NCI-H2081 treated with DMSO at 0.1 percent for 48 hours (cell line): Measurements from ENCODE around the gene INTS12.

Source experiments
- DNase-seq: peaks from one replicate; lab custom pipeline; 2025; lab: John Stamatoyannopoulos, UW

INTS12 gene

DNA sequence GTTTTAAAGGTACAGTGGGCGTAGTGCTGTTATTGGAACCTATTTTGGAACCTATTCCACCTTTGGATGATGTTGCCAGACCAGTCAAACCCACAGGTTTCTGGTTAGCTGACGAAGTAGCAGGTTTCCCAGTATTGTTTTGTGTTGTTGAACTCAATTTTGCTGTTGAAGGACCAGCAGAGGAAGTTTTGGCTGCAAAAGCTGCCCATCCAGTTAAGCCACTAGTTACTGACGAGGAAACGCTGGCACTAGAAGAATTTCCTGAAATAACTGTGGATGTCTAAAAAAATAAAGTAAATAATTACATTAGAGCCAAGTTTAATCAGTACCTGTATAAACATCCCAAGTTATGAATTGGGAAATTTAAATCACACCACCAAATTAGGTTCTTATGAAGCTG, 25.5 kb downstream of the INTS12 start:
- no peak for DNase-seq

DNA sequence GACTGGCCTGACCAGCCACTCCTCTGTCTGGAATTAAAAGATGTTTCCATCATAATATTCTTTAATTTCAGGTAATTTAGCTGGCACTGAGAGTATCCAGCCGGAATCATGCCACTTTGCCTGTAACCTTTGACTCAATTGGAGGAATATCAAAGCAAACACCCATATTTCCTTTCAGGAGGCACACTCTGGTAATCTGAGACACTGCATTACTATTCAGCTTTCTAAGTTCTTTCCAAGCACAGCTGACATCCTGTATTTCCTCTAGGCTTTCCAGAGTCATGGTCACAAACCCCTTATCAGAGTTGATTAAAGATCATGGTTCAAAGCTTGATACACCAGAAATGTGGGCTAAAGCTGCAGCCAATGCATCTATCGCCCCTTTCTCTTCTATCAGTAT, 29.3 kb downstream of the INTS12 start:
- DNase-seq: no peak

DNA sequence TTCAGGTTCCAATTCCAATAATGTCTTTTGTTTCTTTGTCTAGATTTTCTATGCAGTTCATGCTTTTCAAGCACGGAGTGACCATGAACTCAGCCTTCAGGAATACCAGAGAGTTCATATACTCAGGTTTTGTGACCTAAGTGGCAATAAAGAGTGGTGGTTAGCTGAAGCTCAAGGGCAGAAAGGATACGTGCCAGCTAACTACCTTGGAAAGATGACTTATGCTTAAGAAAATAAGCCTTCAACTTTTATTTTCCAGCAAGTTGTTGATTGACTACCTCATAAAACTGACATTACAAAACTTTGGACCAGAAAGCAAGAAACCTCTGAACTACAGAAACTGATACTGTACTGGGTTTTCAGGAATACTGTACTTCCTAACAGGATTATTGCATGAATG, 30.8 kb downstream of the INTS12 start:
- DNase-seq: no peak

DNA sequence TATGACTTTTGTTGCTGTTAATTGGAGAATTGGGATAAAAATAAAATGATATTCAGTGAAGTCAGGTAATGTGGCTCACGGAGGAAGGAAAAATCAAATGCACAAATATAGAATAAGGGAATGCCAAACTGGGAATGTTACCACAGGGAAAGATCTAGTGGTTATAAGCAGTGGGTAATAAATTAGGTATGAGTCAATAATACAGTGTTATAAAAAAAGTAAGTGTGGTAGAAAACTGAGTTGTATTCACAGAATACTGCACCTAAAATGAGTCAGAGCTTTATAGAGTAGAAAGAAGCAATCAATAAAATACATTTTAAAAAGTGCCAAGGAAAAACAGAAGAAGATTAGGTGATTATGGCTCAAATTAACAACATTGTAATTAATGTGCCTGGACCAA, 34.5 kb downstream of the INTS12 start:
- no peak for DNase-seq

DNA sequence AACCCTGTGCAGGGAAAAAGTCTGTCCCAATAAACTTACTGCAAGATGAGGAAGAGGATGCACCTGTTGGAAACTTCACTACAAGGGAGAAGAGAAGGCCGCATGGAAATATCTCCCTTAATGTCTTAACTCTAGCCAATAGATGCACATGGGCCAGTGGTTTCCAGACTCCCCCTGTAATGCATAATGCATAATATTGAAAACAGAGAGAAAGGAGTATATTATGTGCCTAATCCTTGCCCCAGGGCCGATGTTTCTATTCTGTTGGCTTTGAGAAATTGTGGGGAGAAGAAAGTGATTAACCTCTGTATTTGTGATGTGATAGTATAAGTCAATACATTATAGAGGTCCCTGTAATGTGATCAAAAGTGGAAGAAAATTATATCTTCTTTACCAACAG, 37.2 kb downstream of the INTS12 start:
- DNase-seq: no peak

DNA sequence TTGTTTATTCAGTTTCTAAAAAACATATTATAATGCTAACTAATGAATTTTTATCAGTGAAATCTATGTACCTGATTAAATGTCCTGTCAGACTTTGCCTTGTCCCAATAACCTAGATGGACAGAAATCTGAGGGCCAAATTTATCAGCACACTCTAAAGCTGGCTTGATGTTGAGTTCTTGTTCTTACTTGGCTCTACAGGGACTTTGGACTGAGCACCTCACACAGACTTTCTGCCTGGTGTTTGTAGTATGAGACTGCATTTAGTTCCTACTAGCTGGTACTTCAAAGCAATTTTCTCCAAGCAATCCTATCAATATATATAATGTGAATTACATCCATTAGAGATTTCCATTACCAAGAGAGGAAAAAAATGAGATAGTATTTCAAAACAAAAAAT, 37.8 kb downstream of the INTS12 start:
- no peak for DNase-seq

DNA sequence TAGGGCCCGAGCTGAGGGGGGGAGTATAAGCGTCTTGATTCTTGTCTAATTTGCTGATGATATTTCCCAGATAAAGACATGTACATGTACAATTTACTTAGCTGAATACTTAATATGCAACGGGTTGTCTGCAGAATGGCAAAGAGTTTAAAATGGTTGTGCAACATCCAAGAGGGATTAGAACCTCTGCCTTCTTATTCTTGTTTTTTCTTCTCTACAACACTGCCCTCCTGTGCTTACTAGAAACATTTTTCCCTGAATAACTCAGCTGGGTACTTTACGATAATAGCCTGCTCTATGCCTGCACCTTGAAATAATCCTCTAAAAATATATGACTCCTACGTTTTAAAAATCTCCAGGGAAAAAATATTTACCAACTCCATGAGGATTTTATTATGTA, 41.8 kb downstream of the INTS12 start:
- DNase-seq: peak; percentile 12

DNA sequence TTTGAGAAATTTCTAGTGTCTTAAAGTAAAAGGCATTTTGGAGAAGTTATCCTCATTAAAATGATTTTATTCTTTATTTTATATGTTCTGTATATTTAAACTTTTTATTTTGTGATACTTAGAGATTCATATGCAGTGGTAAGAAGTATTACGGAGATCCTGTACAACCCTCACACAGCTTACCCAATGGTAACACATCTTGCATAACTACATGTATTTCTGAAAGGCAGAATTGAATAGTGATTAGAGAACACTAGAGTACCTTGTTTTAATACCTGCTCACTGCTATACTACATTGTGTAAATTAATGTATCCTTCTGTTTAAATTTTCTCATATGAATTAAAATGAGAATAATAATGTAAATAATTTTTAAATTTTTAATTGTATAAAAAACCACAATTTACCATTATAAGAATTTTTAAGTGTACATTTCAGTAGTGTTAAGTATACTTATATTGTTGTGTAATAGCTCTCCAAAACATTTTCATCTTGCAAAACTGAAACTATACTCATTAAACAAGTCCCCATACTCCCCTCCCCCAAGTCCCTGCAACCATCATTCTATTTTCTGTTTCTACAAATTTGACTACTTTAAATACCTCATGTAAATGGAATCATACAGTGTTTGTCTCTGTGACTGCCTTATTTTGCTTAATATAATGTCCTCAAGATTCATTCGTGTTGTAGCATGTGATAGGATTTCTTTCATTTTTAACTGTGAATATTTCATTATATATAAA, 45.4 kb downstream of the INTS12 start:
- no peak for DNase-seq

DNA sequence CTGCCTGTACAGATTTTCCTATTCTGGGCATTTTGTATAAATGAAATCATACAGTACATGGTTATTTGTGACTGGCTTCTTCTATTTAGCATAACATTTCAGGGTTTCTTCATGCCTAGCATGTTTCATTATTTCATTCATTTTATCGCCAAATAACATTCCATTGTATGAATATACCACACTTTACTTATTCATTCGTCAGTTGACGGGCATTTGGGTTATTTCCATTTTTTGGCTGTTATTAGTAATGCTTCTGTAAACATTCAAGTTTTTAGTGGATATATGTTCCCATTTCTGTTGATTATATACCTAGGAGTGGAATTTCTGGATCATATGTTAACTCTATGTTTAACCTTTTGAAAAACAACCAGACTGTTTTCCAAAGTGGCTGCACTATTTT, 47.5 kb downstream of the INTS12 start:
- DNase-seq: no peak

DNA sequence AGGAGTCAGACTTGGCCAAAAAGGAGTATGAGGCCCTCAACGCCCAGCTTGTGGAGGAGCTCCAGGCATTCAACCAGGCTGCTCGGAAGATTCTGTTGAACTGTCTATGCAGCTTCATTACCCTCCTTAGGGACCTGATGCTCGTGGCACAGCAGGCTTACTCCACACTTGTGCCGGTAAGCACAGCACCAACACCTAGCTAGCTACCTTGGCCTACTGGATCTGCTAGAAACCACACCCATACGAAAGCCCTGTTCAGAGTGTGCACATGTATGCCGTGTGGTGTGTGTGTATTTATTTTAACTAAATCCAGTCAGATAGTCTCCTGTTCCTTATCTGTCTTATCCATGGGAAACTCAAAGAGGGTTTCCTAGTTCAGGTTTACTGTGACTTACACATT, 49.3 kb downstream of the INTS12 start:
- DNase-seq: no peak

DNA sequence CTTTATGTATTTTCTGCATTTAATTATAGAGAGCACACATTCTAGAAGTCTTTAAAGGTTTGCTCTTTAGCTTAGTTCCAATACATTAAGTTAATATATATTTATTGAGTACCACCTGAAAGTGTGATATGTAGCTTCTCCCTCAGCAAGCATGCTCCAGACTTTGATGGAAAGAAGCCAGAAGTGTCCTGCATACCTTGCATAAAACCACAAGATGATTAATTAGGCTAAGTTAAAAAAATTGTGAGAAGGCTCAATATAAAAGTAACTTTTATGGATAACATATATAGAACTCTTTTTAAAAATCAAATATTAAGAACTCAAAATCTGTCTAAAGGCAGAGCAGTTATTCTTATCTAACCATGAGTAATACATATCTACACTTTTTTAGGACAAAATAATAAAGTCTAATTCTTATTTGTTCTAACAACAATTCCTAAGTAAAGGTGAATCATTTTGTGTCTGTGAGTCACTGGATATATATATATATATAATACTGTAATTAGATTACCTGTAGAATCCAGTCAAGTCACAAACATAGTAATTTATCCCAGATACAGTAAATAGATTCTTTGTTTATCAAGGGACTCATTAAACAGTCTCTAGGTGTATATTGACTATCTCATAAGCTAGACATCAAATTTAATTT, 51.2 kb downstream of the INTS12 start:
- no peak for DNase-seq

DNA sequence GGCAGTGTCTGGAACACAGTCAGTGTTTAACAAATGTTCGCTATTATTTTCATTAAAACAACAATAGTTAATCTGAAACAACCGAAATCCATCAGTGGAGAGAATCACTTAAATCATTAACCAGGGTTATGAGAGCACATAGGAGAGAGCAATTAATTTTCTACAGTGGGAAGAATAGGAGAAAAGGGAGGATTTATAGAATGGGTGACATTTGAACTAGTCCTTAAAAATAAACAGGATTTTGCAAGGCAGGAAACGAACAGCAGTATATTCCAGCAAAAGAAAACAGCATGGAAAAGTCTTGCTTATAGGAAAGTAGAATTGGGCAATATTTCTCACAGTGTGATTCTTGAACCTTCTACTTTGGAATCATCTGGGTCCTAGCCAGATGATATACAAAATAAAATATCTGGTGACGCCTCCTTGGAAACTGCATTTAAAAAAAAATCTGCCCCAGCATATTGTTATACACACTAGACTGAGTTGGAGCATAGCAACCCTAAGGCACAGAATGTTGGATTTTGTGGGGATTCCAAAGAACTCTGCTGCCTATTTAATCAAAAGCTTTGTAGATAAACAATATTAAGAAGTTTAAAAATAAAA, 56.1 kb downstream of the INTS12 start:
- no peak for DNase-seq

DNA sequence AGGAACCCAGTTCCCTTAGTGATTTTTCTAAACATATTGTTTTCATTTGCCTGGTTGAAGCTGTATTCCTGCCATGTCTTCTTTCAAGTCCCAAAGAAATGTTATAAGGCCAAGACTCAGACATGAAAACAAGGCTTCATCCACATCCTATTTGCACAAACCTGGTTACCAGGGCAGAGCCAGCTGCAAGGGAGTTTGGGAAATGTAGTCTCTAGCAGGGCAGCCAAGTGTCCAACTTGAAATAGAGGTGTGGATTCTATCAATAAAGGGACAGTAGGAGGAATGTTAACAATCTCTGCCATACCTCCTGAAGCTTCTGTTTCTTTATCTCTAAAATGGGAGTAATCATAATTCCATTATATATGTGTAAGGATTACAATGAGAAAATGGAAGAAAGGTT, 56.6 kb downstream of the INTS12 start:
- no peak for DNase-seq

DNA sequence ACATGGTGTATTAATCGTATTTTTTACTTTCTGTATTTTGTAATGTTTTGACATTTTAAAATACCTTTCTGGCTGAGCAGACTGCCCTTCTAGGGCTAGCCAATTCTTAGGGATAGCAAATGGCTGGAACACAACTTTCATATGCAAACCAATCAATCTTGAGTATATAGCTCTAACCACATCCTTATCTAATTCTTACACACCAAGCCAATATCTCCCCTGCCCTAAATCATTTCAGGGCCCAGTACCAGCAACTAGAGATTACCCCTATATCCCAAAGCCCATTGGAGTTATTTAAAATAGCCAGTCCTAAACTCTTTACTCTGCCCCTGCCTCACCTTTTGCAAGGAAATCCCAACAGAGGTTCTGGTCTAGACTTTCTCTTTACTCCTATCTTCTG, 58.3 kb downstream of the INTS12 start:
- no peak for DNase-seq

DNA sequence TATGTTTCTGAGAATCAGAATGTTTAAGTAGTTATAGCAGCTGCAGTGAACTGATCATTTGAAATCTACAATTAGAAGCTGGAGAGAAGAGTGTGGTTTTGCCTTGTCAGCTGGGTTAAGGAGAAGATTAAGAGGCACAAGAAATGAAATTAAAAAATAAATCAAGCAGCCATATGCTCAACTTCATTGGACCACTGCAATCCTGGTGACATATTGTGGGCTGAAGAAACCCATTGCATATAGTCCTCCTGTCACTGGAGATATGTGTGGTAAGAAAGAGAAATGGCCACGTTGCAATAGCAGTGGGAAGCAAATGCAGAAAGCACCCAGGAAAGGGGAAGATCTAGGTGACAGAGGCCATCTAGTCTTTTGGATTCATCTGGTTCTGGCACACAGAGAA, 63.0 kb downstream of the INTS12 start:
- no peak for DNase-seq

DNA sequence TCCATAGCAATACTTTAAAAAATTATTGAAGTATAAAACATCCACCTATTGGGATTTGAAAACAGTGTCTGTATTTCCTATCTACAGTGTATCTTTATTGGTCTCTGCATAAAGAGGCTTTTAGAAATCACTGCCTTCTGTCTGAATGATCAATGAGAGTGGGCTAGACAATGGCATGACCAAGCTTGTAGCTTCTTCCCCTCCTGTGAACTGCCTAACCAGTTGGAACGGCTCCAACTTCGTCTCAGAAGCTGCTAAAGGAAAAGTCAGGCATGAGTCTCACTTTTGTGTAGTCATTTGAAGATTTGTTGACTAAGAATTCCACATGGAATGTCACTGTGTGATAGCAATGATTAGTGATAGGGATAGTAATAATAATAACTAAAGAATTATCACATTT, 64.2 kb downstream of the INTS12 start:
- DNase-seq: no peak

DNA sequence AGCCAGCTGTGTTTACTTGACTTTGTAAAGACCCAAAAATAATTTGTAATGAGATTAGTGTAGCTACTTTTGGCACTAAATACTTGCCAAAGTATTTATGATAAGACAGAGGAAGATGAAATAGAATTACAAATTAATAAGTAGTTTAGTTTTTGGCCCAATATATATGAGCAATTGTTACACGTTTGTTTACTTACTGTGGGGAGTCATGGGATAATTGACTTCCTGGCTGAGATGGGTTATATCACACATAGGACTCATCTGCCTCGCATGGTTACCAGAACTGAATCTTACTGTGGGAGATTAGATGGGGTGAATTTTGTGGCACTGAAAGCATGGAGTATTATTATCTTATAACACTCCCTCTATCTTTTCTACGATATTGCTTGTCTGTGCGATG, 66.6 kb downstream of the INTS12 start:
- DNase-seq: no peak

DNA sequence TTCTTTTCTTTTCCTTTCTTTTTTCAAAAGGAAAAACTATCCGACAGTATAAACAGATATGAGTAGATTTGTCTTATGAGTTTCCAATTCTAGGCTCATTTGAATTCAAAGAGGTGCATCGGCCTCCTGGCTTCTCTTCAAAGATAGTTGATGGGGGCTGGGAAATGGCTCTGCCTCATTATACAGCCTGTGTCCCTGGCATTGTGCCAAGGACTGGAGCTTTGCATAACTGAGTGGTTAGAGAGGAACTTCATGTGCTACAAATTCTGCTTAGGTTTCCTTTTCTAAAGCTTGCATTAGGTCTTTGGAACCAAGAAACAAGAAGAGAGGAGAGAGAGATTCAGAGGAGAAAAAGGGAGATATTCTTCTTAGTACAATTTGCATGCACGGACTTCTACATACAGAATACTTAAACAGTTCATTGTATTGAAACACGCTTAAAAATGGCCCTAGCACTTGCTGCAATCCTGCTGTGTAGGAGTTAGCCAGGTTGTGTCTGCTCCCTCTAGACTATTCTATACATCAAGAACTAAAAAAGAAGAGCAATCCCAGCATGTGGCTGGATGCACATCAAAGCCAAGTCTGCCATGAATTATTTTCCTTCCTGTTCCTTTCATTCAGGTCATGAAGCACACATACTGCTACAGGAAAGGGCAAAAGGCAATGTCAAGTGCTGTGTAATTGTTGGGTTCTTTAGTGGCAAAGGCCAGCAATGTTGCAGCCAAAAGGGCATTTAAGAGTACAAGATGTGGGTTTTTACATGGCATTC, 70.9 kb downstream of the INTS12 start:
- no peak for DNase-seq

DNA sequence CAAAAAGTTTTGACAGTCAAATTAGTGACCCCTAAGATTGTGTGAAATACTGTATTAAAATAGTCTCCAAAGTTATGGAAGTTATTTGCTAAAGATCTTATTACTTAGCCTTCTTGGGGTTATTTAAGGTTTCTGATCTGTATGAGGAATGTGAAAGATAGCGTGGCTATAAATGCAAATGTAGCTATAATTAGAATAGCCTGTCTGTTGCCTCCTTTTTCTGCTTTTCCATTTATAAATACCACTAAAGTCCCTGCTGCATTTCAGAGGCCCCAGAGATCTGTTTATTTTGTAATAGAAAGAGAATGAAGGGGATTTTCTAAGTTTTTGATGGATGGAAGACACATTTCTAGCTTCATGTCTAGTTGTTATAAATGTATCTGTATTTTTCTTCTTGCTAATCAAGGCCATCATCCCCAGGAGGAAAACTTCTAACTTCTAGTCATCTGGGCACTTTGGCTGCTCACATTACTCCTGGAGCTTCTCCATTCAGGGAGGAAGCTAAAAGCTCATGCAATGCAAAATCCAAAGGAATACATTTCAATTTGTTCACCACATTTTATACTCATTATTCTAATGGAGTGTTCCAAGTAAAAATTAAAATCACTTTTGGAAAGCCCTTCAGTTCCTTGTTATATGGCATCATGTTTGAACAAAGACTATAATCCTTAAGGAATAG, 73.9 kb downstream of the INTS12 start:
- DNase-seq: no peak

DNA sequence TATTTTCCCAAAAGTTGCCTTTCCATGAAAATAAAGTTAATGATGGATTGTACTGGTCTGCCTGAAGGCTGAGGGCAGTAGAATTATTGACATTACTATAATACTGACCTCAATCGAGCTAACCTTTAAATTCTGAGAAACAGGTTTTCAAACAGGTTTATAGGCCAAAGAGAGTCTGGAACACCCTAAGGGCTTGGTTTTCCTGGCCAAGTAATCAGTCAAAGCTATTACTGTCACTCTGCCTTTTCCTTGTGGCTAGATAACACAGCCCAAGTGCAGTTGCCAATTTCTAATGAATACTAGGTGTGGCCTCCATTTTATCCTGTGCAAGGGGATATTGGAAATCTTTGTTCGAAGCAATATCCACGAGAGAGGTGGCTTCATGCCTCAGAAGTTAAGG, 75.2 kb downstream of the INTS12 start:
- DNase-seq: no peak
